GM19023 (cell line): ENCODE data around the gene LSM11.

Source experiments
- ATAC-seq: cut with Tn5 transposase; IDR thresholded peaks from one replicate; pipeline ENCODE4 v1.9.1; 2021; ENCODE audit warnings: mild to moderate bottlenecking, moderate library complexity; ENCODE audit not compliant: unreplicated experiment

LSM11 gene

GRCh38 chr5:157766902-157767301, 23.4 kb downstream of the LSM11 start:
- no peak for ATAC-seq

- no peak for ATAC-seq
Measured at GRCh38 chr5:157767689-157768088, 24.2 kb downstream of the LSM11 start.

GRCh38 chr5:157770665-157771064, 27.2 kb downstream of the LSM11 start:
- no peak for ATAC-seq

DNA sequence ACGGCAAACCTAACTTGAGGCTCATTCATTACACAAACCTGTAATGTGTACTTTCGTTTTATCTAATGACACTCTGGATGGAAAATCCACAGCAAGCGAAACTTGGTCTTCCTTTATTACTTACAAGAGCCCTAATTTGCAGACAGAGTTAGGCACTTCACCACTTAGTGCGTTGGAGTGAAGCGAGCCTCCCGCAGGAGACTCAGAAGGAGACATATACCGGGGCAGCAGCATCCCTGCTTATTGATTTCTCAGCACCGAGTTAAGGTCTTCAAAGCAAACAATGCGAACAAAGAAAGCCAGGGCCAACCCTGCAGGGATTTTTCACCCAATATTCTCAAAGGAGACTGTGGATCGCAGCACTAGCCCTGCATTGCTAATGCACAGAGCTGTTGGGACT, 28.6 kb downstream of the LSM11 start:
- ATAC-seq: no peak

DNA sequence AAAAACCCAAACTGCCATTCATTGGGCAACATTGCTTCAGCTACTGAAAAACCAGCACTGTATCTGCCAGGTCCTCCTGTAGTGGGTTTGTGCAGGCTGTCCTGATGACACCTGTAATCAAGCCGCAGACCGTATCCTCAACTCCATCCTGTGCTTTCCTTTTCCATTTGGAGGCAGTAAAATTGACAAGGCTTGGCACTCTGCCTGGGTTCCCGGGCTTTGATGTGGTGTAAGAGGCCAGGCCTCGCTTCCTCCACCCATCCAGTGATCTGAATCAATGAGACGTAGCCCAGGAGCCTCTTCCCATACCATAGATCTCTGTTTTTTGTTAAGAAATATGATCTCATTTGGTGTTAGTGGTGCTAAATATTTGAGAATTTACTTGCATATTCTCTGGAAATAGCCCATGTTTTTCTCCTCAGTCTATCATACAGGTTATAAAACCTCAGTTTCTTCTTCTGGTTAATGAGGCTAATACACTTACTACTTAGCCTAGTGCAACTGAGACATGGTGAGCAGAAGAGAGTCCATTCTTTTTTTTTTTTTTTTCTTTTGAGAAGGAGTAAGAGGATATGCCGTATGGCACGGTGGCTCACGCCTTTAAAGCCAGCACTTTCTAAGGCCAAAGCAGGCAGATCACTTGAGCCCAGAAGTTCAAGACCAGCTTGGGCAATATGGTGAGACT, 34.8 kb downstream of the LSM11 start:
- no peak for ATAC-seq

GRCh38 chr5:157779221-157779620, 35.7 kb downstream of the LSM11 start:
- ATAC-seq: no peak

GRCh38 chr5:157785801-157786200, 42.3 kb downstream of the LSM11 start:
- no peak for ATAC-seq

- ATAC-seq: no peak
Measured at GRCh38 chr5:157793301-157793700, 49.8 kb downstream of the LSM11 start.

DNA sequence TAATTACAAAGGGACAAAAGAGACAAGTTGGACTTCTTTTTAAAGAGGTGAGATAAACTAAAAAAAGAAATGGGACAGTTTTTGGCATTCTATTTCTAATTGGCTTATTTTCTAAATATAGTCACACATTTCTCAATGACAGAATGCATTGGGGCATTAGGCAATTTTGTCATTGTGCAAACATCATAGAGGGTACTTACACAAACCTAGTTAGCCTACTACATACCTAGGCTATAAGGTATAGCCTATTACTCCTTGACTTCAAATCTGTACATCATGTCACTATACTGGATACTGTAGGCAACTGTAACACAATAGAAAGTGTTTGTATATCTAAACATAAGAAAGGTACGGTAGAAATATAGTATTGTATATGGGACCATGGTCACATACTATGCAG, 56.1 kb downstream of the LSM11 start:
- ATAC-seq: no peak

GRCh38 chr5:157800137-157800536, 56.6 kb downstream of the LSM11 start:
- ATAC-seq: no peak

- no peak for ATAC-seq
Measured at GRCh38 chr5:157802736-157803135, 59.2 kb downstream of the LSM11 start.

DNA sequence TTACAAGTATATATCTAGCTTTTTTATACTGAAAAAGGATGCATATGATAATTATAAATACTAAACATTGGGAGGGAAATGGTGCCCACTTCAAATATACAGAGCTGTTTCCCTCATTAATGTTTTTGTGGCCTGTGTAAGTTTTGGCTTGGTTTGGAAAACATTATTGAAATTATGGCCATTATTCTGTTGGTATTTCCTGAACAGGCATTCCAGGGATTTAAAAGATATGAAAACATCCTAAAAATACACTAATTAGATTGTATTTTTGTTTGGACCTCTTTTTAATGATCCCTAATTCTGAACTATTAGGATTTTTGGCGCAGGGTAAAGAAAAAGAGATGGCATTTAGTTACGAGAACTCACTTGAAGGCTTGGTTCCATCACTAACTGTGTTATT, 64.5 kb downstream of the LSM11 start:
- no peak for ATAC-seq
